Measurements from ENCODE around the gene ADAT3. TPM values are rescaled to one million over a fixed set of nuclear protein-coding genes. Genes with fewer than 3 reads are reported as not detected.
A peak's percentile ranks its signal among the peaks of the same experiment; 100 is the strongest.

ADAT3 gene
- total and polyA plus RNA-seq, 2 of the 4 experiments (the other 2 are of a cell fraction): 0.36 to 2.8 TPM

DNA sequence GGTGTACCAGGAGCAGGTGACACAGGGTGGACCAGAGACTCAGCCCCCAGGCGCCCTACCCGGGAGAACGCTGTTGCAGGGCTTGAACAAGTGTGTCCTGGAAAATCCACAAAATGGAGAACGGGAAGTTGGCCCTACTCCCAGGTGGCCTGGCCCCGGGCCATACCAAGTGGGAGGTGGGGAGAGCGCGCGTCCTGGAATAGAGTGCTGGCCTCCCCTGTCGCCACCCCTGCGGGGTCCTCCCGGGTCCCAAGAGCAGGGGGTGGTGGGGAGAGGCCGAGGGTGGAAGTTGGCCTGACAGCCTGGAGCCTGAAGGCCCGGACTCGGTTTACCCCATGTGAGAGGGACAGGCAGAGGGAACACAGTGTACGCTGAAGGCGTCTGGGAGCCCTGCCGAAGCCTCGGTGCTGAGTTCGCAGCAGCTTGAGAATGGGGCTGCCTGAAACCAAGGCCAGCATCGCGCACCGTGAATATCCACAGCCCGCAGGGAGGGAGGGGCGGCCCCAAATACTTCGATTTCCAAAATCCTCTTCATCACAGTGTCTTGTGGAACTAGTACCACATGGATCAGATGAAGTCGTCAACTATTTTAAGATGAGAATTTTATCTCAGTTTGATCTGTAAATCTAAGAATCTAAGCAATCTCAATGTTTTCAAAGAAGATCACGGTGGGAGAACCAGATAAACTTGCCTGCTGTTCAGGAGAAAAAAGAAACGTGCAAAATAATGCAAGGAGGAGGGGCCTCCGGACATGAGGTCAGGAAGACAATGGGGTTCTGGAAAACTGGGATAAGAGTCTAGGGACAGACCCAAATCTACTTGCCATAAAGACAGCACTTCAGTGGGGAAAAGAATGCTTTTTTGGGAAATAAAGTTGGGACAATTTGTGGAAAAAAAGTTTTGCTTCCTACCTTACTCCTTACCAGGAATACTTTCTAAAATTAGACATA is 31.4 kb upstream of the ADAT3 start (continued):
- TF ChIP-seq SMC3 (IDR thresholded peaks at IDR 0.05; ENCODE audit: low read depth, low read length) (no peak), CEBPB (IDR thresholded peaks at IDR 0.05; ENCODE audit: low read depth, low read length) (no peak), MAFK (IDR thresholded peaks at IDR 0.05; ENCODE audit: low read depth, low read length) (no peak), POLR2A (IDR thresholded peaks at IDR 0.05; ENCODE audit: low read depth, low read length) (no peak)

- peaks cover 40% of the 10 kb centered on the region for H4K20me1 ChIP-seq (ENCODE audit: insufficient read depth, low read length)
- H2AFZ ChIP-seq (replicated peaks; ENCODE audit: low read length, poor library complexity): no peak overlapping the region
- H3K79me1 ChIP-seq (ENCODE audit: low read depth in 1 of 2, low read length in 2 of 2): peaks cover 9 to 51% of the 10 kb centered on the region in 2 experiments; a peak in 3 of 4 replicates
- no peak overlapping the region for H4K5ac ChIP-seq (ENCODE audit: low read depth, low read length)
- no peak for DNase-seq
- H3K18ac ChIP-seq (ENCODE audit: low read depth, low read length): no peak overlapping the region
- ChIA-PET POLR2A (ENCODE audit: unreplicated experiment) (no interaction called here), CTCF (interaction anchor here (0.7 to 1.1 kb wide), 2 partner anchors 10 to 138 kb away, joined by 3 to 4 read pairs; no protein-coding TSS in a partner anchor)
- in situ Hi-C loops (cut with MboI; ENCODE audit: low sequenced_read_pairs): no loop called here
- no peak overlapping the region for H2AK5ac ChIP-seq (ENCODE audit: low read depth, low read length)
- no peaks in the 10 kb centered on the region for H3K9me3 ChIP-seq (ENCODE audit: control insufficient read depth, insufficient read depth, low read length)
- peak overlapping the region; percentile 90 for H3K4me3 ChIP-seq (ENCODE audit: insufficient read depth, low read depth, low read length)
- H3K56ac ChIP-seq (ENCODE audit: extremely low read depth, insufficient read depth, low read length): no peak overlapping the region
- BruUV-seq (replicated peaks): no TSS peak
- H4K91ac ChIP-seq (ENCODE audit: insufficient read depth, low read depth, low read length): no peak overlapping the region
- H3K9ac ChIP-seq (ENCODE audit: low read depth, low read length): peak overlapping the region; percentile 83
- 0 out of 4 replicates have a peak overlapping the region, but pooled peaks of 1 of the 2 experiments have one; percentile 0 for H4K8ac ChIP-seq (ENCODE audit: low read depth in 2 of 2, low read length in 2 of 2)
- H3K4ac ChIP-seq (ENCODE audit: low read depth, low read length): no peak overlapping the region
- peak overlapping the region; percentile 66; the same call in 1 of the 2 replicates for H3K27ac ChIP-seq (ENCODE audit: insufficient read depth, low read length)
- no peak overlapping the region for H2BK15ac ChIP-seq (ENCODE audit: low read depth, low read length)
- intact Hi-C loops (cut with micrococcal nuclease): no loop called here
- peaks cover 12% of the 10 kb centered on the region for H3K4me1 ChIP-seq (ENCODE audit: control insufficient read depth, insufficient read depth, low read length)
- WGBS, 2 experiments (ENCODE audit: extremely low coverage in 2 of 2, insufficient read length in 1 of 2): no CpG with 5 or more reads among the region's 16 CpGs
- dilution Hi-C loops (cut with HindIII; ENCODE audit: low sequenced_read_pairs, unreplicated experiment): no loop called here
- peak overlapping the region; percentile 82 for H3K4me2 ChIP-seq (ENCODE audit: low read depth, low read length)
- H2AK9ac ChIP-seq (replicated peaks; ENCODE audit: low read depth, low read length, poor library complexity): no peak overlapping the region
- no peak overlapping the region for H3K23ac ChIP-seq (ENCODE audit: low read depth, low read length)
- peak overlapping the region; percentile 17 for H2BK5ac ChIP-seq (ENCODE audit: low read depth, low read length, poor library complexity, severe bottlenecking)
- H3K27me3 ChIP-seq (ENCODE audit: control insufficient read depth, insufficient read depth, low read length): no peaks in the 10 kb centered on the region
- H2BK20ac ChIP-seq (ENCODE audit: low read depth, low read length): no peak overlapping the region
- ATAC-seq (ENCODE audit: low read depth): no peak
- H3K14ac ChIP-seq (replicated peaks; ENCODE audit: low read depth, low read length): no peak overlapping the region
- 0 out of 2 replicates have a peak, but pooled peaks cover 2% of the 10 kb centered on the region for H3K9me1 ChIP-seq (ENCODE audit: insufficient read depth, low read length)
- H2BK120ac ChIP-seq (ENCODE audit: low read depth, low read length): no peak overlapping the region
- H3K36me3 ChIP-seq (ENCODE audit: control insufficient read depth, insufficient read depth, low read length): peaks cover 17% of the 10 kb centered on the region
- TF ChIP-seq FOS (IDR thresholded peaks at IDR 0.05; ENCODE audit: low read depth, low read length) (no peak), RFX5 (IDR thresholded peaks at IDR 0.05; ENCODE audit: low read depth, low read length) (no peak), POLR2A (IDR thresholded peaks at IDR 0.05; ENCODE audit: low read depth, low read length) (no peak), MXI1 (IDR thresholded peaks at IDR 0.05; ENCODE audit: borderline replicate concordance, low read depth, low read length) (no peak), RAD21 (IDR thresholded peaks at IDR 0.05; ENCODE audit: low read length) (no peak), MAZ (IDR thresholded peaks at IDR 0.05; ENCODE audit: borderline replicate concordance, low read depth, low read length) (no peak), ELK1 (IDR thresholded peaks at IDR 0.05; ENCODE audit: borderline replicate concordance, low read depth, low read length) (no peak), SMC3 (IDR thresholded peaks at IDR 0.05; ENCODE audit: low read depth, low read length) (no peak), CHD1 (IDR thresholded peaks at IDR 0.05; ENCODE audit: low read depth, low read length) (no peak), CEBPB (IDR thresholded peaks at IDR 0.05; ENCODE audit: low read depth, low read length) (no peak)
- TF ChIP-seq, protein P1, sequence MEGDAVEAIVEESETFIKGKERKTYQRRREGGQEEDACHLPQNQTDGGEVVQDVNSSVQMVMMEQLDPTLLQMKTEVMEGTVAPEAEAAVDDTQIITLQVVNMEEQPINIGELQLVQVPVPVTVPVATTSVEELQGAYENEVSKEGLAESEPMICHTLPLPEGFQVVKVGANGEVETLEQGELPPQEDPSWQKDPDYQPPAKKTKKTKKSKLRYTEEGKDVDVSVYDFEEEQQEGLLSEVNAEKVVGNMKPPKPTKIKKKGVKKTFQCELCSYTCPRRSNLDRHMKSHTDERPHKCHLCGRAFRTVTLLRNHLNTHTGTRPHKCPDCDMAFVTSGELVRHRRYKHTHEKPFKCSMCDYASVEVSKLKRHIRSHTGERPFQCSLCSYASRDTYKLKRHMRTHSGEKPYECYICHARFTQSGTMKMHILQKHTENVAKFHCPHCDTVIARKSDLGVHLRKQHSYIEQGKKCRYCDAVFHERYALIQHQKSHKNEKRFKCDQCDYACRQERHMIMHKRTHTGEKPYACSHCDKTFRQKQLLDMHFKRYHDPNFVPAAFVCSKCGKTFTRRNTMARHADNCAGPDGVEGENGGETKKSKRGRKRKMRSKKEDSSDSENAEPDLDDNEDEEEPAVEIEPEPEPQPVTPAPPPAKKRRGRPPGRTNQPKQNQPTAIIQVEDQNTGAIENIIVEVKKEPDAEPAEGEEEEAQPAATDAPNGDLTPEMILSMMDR (conservative IDR thresholded peaks at IDR 0.05; ENCODE audit: low read depth, low read length): no peak
These were observed 30.5 kb upstream of the ADAT3 start for GRCh38 chr19:1874554-1875185.

Measured in IMR-90 (cell line).